IMR-90 (cell line): Measurements from ENCODE around the gene ZNF548. TPM values are rescaled to one million over a fixed set of nuclear protein-coding genes. Genes with fewer than 3 reads are reported as not detected.

Experiments
- ATAC-seq: fragments of 200-7000 bp; cut with Tn5 transposase; 2 replicates; pipeline ENCODE4 v1.9.1; 2020; ENCODE audit warnings: low read depth, mild to moderate bottlenecking, moderate library complexity
- BruUV-seq: library from RNA; stranded (reverse); fragments of 400-500 nt; replicated peaks from 2 replicates; lab custom pipeline; 2021; lab: Mats Ljungman, UMichigan
- CTCF ChIA-PET: fragments of 300-600 bp; formaldehyde crosslinking; extraction: SDS; loops from one replicate; lab custom pipeline; 2021; ENCODE audit warnings: antibody characterized with exemption; lab: Yijun Ruan, JAX
- POLR2A ChIA-PET: fragments of 300-600 bp; sonication (Branson Sonifier 250); formaldehyde crosslinking; loops from one replicate; lab custom pipeline; 2022; ENCODE audit warnings: antibody characterized with exemption; ENCODE audit not compliant: unreplicated experiment; lab: Charles Lee
- DNase-seq: peaks from one replicate; pipeline ENCODE4 v3.0.0; 2013
- H2AFZ ChIP-seq: replicated peaks from 2 replicates; pipeline ENCODE3; 2013; ENCODE audit warnings: low read length, mild to moderate bottlenecking; ENCODE audit not compliant: poor library complexity
- H2AK5ac ChIP-seq: 2 replicates; pipeline ENCODE4 v1.6.1; 2013; ENCODE audit warnings: low read depth, low read length, inconsistent platforms
- H2AK9ac ChIP-seq: replicated peaks from 2 replicates; pipeline ENCODE3; 2013; ENCODE audit warnings: mild to moderate bottlenecking, low read depth, low read length, moderate library complexity; ENCODE audit not compliant: poor library complexity
- H2BK120ac ChIP-seq: 2 replicates; pipeline ENCODE4 v1.6.1; 2013; ENCODE audit warnings: low read depth, low read length, inconsistent platforms
- H2BK15ac ChIP-seq: 3 replicates; pipeline ENCODE4 v1.6.1; 2013; ENCODE audit warnings: low read depth, low read length, inconsistent platforms
- H2BK20ac ChIP-seq: 2 replicates; pipeline ENCODE4 v1.6.1; 2013; ENCODE audit warnings: low read depth, mild to moderate bottlenecking, inconsistent platforms, low read length, moderate library complexity
- H2BK5ac ChIP-seq: 2 replicates; pipeline ENCODE4 v1.6.1; 2013; ENCODE audit warnings: mild to moderate bottlenecking, low read depth, low read length, inconsistent platforms; ENCODE audit not compliant: poor library complexity, severe bottlenecking
- H3K14ac ChIP-seq: replicated peaks from 2 replicates; pipeline ENCODE4 v1.6.1; 2013; ENCODE audit warnings: low read depth, low read length, inconsistent platforms
- H3K18ac ChIP-seq: 2 replicates; pipeline ENCODE4 v1.6.1; 2013; ENCODE audit warnings: low read depth, low read length, control low read depth
- H3K23ac ChIP-seq: 2 replicates; pipeline ENCODE4 v1.6.1; 2013; ENCODE audit warnings: low read depth, low read length, inconsistent platforms
- H3K27ac ChIP-seq: 2 replicates; pipeline ENCODE4 v1.5.1; 2013; ENCODE audit warnings: mild to moderate bottlenecking, control low read depth, low read length; ENCODE audit not compliant: insufficient read depth
- H3K27me3 ChIP-seq: 2 replicates; pipeline ENCODE4 v1.6.1; 2013; ENCODE audit warnings: low read length; ENCODE audit not compliant: control insufficient read depth, insufficient read depth
- H3K36me3 ChIP-seq: 2 replicates; pipeline ENCODE4 v1.6.1; 2013; ENCODE audit warnings: low read length, mixed read lengths; ENCODE audit not compliant: control insufficient read depth, insufficient read depth
- H3K4ac ChIP-seq: 2 replicates; pipeline ENCODE4 v1.6.1; 2013; ENCODE audit warnings: low read depth, low read length, inconsistent platforms
- H3K4me1 ChIP-seq: 2 replicates; pipeline ENCODE4 v1.6.1; 2013; ENCODE audit warnings: low read length, mixed read lengths; ENCODE audit not compliant: control insufficient read depth, insufficient read depth
- H3K4me2 ChIP-seq: 2 replicates; pipeline ENCODE4 v1.6.1; 2013; ENCODE audit warnings: low read depth, mild to moderate bottlenecking, control low read depth, low read length, moderate library complexity
- H3K4me3 ChIP-seq: 2 replicates; pipeline ENCODE4 v1.5.1; 2013; ENCODE audit warnings: low read depth, mild to moderate bottlenecking, control low read depth, low read length, moderate library complexity; ENCODE audit not compliant: insufficient read depth
- H3K56ac ChIP-seq: 2 replicates; pipeline ENCODE4 v1.6.1; 2013; ENCODE audit warnings: low read length, inconsistent platforms; ENCODE audit not compliant: insufficient read depth; ENCODE audit errors: extremely low read depth
- H3K79me1 ChIP-seq, 2 experiments: 2 replicates each; pipeline ENCODE4 v1.6.1; 2013; ENCODE audit warnings: low read length in 2 of 2, inconsistent platforms in 1 of 2, low read depth in 1 of 2
- H3K9ac ChIP-seq: 2 replicates; pipeline ENCODE4 v1.6.1; 2013; ENCODE audit warnings: low read depth, low read length, control low read depth
- H3K9me1 ChIP-seq: 2 replicates; pipeline ENCODE4 v1.6.1; 2013; ENCODE audit warnings: low read length, inconsistent platforms; ENCODE audit not compliant: insufficient read depth
- H3K9me3 ChIP-seq: 2 replicates; pipeline ENCODE4 v1.6.1; 2013; ENCODE audit warnings: low read length; ENCODE audit not compliant: control insufficient read depth, insufficient read depth
- H4K20me1 ChIP-seq: 2 replicates; pipeline ENCODE4 v1.6.1; 2013; ENCODE audit warnings: low read length, inconsistent platforms; ENCODE audit not compliant: insufficient read depth
- H4K5ac ChIP-seq: 2 replicates; pipeline ENCODE4 v1.6.1; 2013; ENCODE audit warnings: mild to moderate bottlenecking, low read depth, low read length, control low read depth
- H4K8ac ChIP-seq, 2 experiments: 2 replicates each; pipeline ENCODE4 v1.6.1; 2013; ENCODE audit warnings: low read depth in 2 of 2, low read length in 2 of 2, control low read depth in 1 of 2, inconsistent platforms in 1 of 2
- H4K91ac ChIP-seq: 2 replicates; pipeline ENCODE4 v1.6.1; 2013; ENCODE audit warnings: low read depth, low read length, inconsistent platforms; ENCODE audit not compliant: insufficient read depth
- CEBPB ChIP-seq: IDR thresholded peaks from 2 replicates; pipeline ENCODE4 v1.6.1; 2012; ENCODE audit warnings: low read depth, low read length, improper control_type of control experiment
- CTCF ChIP-seq: conservative IDR thresholded peaks from 2 replicates; pipeline ENCODE4 v1.5.1; 2012; ENCODE audit warnings: mild to moderate bottlenecking, low read depth, low read length, improper control_type of control experiment
- ELK1 ChIP-seq: fragments of 150-350 bp; IDR thresholded peaks from 2 replicates; pipeline ENCODE4 v1.6.1; 2016; ENCODE audit warnings: low read depth, mild to moderate bottlenecking, low read length, moderate library complexity, borderline replicate concordance
- FOS ChIP-seq: fragments of 150-350 bp; IDR thresholded peaks from 2 replicates; pipeline ENCODE4 v1.6.1; 2016; ENCODE audit warnings: low read depth, low read length
- RFX5 ChIP-seq: IDR thresholded peaks from 2 replicates; pipeline ENCODE4 v1.8.0; 2012; ENCODE audit warnings: low read depth, mild to moderate bottlenecking, low read length, moderate library complexity
- WGBS, 2 experiments: methylation state at CpG; one replicate each; pipeline versions ENCODE4 v1.1.5 to v1.1.7; 2013; ENCODE audit warnings: missing lambda C conversion rate in 2 of 2; ENCODE audit not compliant: insufficient read length in 1 of 2; ENCODE audit errors: extremely low coverage in 2 of 2; 5-methylcytosine and 5-hydroxymethylcytosine counted together
- dilution Hi-C: fragments of 300-500 bp; cut with HindIII; formaldehyde crosslinking; loops from one replicate; pipeline ENCODE4 v1.14.3; 2018; ENCODE audit warnings: low sequenced_read_pairs; ENCODE audit not compliant: unreplicated experiment
- in situ Hi-C: fragments of 300-500 bp; cut with MboI; formaldehyde crosslinking; loops from 3 replicates; pipeline ENCODE4 v1.14.3; 2019; ENCODE audit warnings: low sequenced_read_pairs, inconsistent platforms, mixed read lengths
- intact Hi-C: fragments of 100-400 bp; cut with micrococcal nuclease; formaldehyde crosslinking; loops from 2 replicates; pipeline ENCODE4 v1.10.0; 2022
- polyA plus RNA-seq, 3 experiments: library from polyadenylated mRNA; depleted of rRNA; stranded (reverse); fragments of >200 nt; gene quantifications; 2 replicates each; pipeline ENCODE4 v1.2.3, GENCODE V29; 2012; ENCODE audit warnings: low replicate concordance in 1 of 3
- total RNA-seq: library from RNA; depleted of rRNA; stranded (reverse); fragments of >200 nt; gene quantifications from 2 replicates; pipeline ENCODE4 v1.2.3, GENCODE V29; 2012; rRNA removed

Gene ZNF548
- total and polyA plus RNA-seq, 2 of the 4 experiments (the other 2 are of a cell fraction): 7.5 to 24.2 TPM

- H2AK5ac ChIP-seq: no peak overlapping the region
- no peak overlapping the region for H3K4me3 ChIP-seq
- POLR2A ChIA-PET: no interaction called here
- H2AFZ ChIP-seq: no peak overlapping the region
- no peak overlapping the region for H3K9ac ChIP-seq
- BruUV-seq: no TSS peak
- H3K36me3 ChIP-seq: no peaks in the 10 kb centered on the region; the same call in 1 of the 2 replicates
- H4K20me1 ChIP-seq: no peaks in the 10 kb centered on the region
- H2BK5ac ChIP-seq: no peak overlapping the region
- no peak overlapping the region for H2BK20ac ChIP-seq
- H3K4me1 ChIP-seq: no peaks in the 10 kb centered on the region
- no peaks in the 10 kb centered on the region for H3K27me3 ChIP-seq
- H3K14ac ChIP-seq: no peak overlapping the region
- TF ChIP-seq CEBPB (peak; percentile 76), CTCF (no peak), ELK1 (no peak), RFX5 (no peak), FOS (no peak)
- H3K79me1 ChIP-seq: no peaks in the 10 kb centered on the region; a peak in 2 of 4 replicates
- no peak for ATAC-seq
- H2AK9ac ChIP-seq: no peak overlapping the region
- no peak overlapping the region for H3K4me2 ChIP-seq
- in situ Hi-C loops (no loop called here), dilution Hi-C loops (no loop called here), intact Hi-C loops (no loop called here)
- no peak overlapping the region for H3K18ac ChIP-seq
- H4K91ac ChIP-seq: no peak overlapping the region
- no peak overlapping the region for H4K8ac ChIP-seq
- no peak overlapping the region for H3K27ac ChIP-seq
- H4K5ac ChIP-seq: no peak overlapping the region
- H3K4ac ChIP-seq: no peak overlapping the region
- H3K9me1 ChIP-seq: no peaks in the 10 kb centered on the region
- CTCF ChIA-PET: no interaction called here
- H3K23ac ChIP-seq: no peak overlapping the region
- no CpG with 5 or more reads among the region's 3 CpGs for WGBS, 2 experiments
- no peaks in the 10 kb centered on the region; the same call in 1 of the 2 replicates for H3K9me3 ChIP-seq
- no peak overlapping the region for H2BK15ac ChIP-seq
- no peak overlapping the region for H3K56ac ChIP-seq
- H2BK120ac ChIP-seq: no peak overlapping the region
- no peak for DNase-seq
These were observed 62.7 kb downstream of the ZNF548 start for GRCh38 chr19:57452307-57452706.

Other genes with a start within 250 kb of the ZNF548 start
- gene ZIM3, start 244.7 kb upstream of the ZNF548 start, total RNA-seq: not detected in 2 replicates
- not detected in 2 replicates for gene ZIM3, start 244.7 kb upstream of the ZNF548 start, polyA plus RNA-seq (2012; rRNA removed)
- not detected in 2 replicates for gene DUXA, start 222.4 kb upstream of the ZNF548 start, total RNA-seq
- not detected in 2 replicates for gene DUXA, start 222.4 kb upstream of the ZNF548 start, polyA plus RNA-seq (2012; rRNA removed)
- 23.9 and 31.9 TPM in 2 replicates for gene ZNF264, start 198.4 kb upstream of the ZNF548 start, total RNA-seq
- gene ZNF264, start 198.4 kb upstream of the ZNF548 start, polyA plus RNA-seq (2012; rRNA removed): 3.4 and 3.5 TPM in 2 replicates
- gene AURKC, start 158.8 kb upstream of the ZNF548 start, total RNA-seq: 0.83 and 0.90 TPM in 2 replicates
- 0.82 and 1.3 TPM in 2 replicates for gene AURKC, start 158.8 kb upstream of the ZNF548 start, polyA plus RNA-seq (2012; rRNA removed)
- 26.1 and 32.3 TPM in 2 replicates for gene ZNF805, start 149.2 kb upstream of the ZNF548 start, total RNA-seq
- gene ZNF805, start 149.2 kb upstream of the ZNF548 start, polyA plus RNA-seq (2012; rRNA removed): 2.4 and 3.0 TPM in 2 replicates
- 41.9 and 55.2 TPM in 2 replicates for gene ZNF460, start 109.4 kb upstream of the ZNF548 start, total RNA-seq
- gene ZNF460, start 109.4 kb upstream of the ZNF548 start, polyA plus RNA-seq (2012; rRNA removed): 3.2 and 3.6 TPM in 2 replicates
- gene ZNF543, start 69.4 kb upstream of the ZNF548 start, total RNA-seq: 8.3 and 9.0 TPM in 2 replicates
- gene ZNF543, start 69.4 kb upstream of the ZNF548 start, polyA plus RNA-seq (2012; rRNA removed): 0.92 and 1.8 TPM in 2 replicates
- 11.9 and 16.1 TPM in 2 replicates for gene ZNF304, start 38.6 kb upstream of the ZNF548 start, total RNA-seq
- 2.9 and 3.9 TPM in 2 replicates for gene ZNF304, start 38.6 kb upstream of the ZNF548 start, polyA plus RNA-seq (2012; rRNA removed)
- 14.4 and 20.4 TPM in 2 replicates for gene TRAPPC2B, start 26.3 kb upstream of the ZNF548 start, total RNA-seq
- 11.0 and 14.9 TPM in 2 replicates for gene TRAPPC2B, start 26.3 kb upstream of the ZNF548 start, polyA plus RNA-seq (2012; rRNA removed)
- gene ZNF547, start 26.3 kb upstream of the ZNF548 start, total RNA-seq: 4.4 and 5.6 TPM in 2 replicates
- gene ZNF547, start 26.3 kb upstream of the ZNF548 start, polyA plus RNA-seq (2012; rRNA removed): 1.4 and 2.1 TPM in 2 replicates
- gene ZNF17, start 21.3 kb downstream of the ZNF548 start, total RNA-seq: 11.7 and 17.4 TPM in 2 replicates
- gene ZNF17, start 21.3 kb downstream of the ZNF548 start, polyA plus RNA-seq (2012; rRNA removed): 3.6 and 4.3 TPM in 2 replicates
- gene ZNF749, start 45.5 kb downstream of the ZNF548 start, total RNA-seq: 8.1 and 9.9 TPM in 2 replicates
- gene ZNF749, start 45.5 kb downstream of the ZNF548 start, polyA plus RNA-seq (2012; rRNA removed): 7.0 and 7.9 TPM in 2 replicates
- gene VN1R1, start 67.3 kb downstream of the ZNF548 start, total RNA-seq: 0.36 and 0.56 TPM in 2 replicates
- 0.14 and 0.32 TPM in 2 replicates for gene VN1R1, start 67.3 kb downstream of the ZNF548 start, polyA plus RNA-seq (2012; rRNA removed)
- 25.6 and 33.0 TPM in 2 replicates for gene ZNF772, start 87.7 kb downstream of the ZNF548 start, total RNA-seq
- gene ZNF772, start 87.7 kb downstream of the ZNF548 start, polyA plus RNA-seq (2012; rRNA removed): 2.9 and 4.6 TPM in 2 replicates
- gene ZNF419, start 97.9 kb downstream of the ZNF548 start, total RNA-seq: 13.9 and 20.3 TPM in 2 replicates
- gene ZNF419, start 97.9 kb downstream of the ZNF548 start, polyA plus RNA-seq (2012; rRNA removed): 5.0 and 6.4 TPM in 2 replicates
- gene ZNF773, start 110.1 kb downstream of the ZNF548 start, total RNA-seq: 11.9 and 13.3 TPM in 2 replicates
- 4.3 and 5.5 TPM in 2 replicates for gene ZNF773, start 110.1 kb downstream of the ZNF548 start, polyA plus RNA-seq (2012; rRNA removed)
- gene ZNF549, start 137.5 kb downstream of the ZNF548 start, total RNA-seq: 6.9 and 8.6 TPM in 2 replicates
- gene ZNF549, start 137.5 kb downstream of the ZNF548 start, polyA plus RNA-seq (2012; rRNA removed): 2.1 and 2.4 TPM in 2 replicates
- gene ZNF550, start 170.0 kb downstream of the ZNF548 start, total RNA-seq: 6.9 and 12.5 TPM in 2 replicates
- gene ZNF550, start 170.0 kb downstream of the ZNF548 start, polyA plus RNA-seq (2012; rRNA removed): 4.2 and 5.7 TPM in 2 replicates
- 6.1 and 8.1 TPM in 2 replicates for gene ZNF416, start 189.1 kb downstream of the ZNF548 start, total RNA-seq
- 2.3 and 2.6 TPM in 2 replicates for gene ZNF416, start 189.1 kb downstream of the ZNF548 start, polyA plus RNA-seq (2012; rRNA removed)
- gene ZIK1, start 194.3 kb downstream of the ZNF548 start, total RNA-seq: 9.2 and 11.8 TPM in 2 replicates
- gene ZIK1, start 194.3 kb downstream of the ZNF548 start, polyA plus RNA-seq (2012; rRNA removed): 3.5 and 4.1 TPM in 2 replicates
- 4.4 and 6.6 TPM in 2 replicates for gene ZNF530, start 210.0 kb downstream of the ZNF548 start, total RNA-seq
- 2.9 and 3.0 TPM in 2 replicates for gene ZNF530, start 210.0 kb downstream of the ZNF548 start, polyA plus RNA-seq (2012; rRNA removed)
- 31.0 and 31.1 TPM in 2 replicates for gene ZNF134, start 224.4 kb downstream of the ZNF548 start, total RNA-seq
- gene ZNF134, start 224.4 kb downstream of the ZNF548 start, polyA plus RNA-seq (2012; rRNA removed): 6.0 and 6.2 TPM in 2 replicates
- gene ZNF211, start 243.3 kb downstream of the ZNF548 start, total RNA-seq: 9.2 and 13.1 TPM in 2 replicates
- 6.5 and 8.7 TPM in 2 replicates for gene ZNF211, start 243.3 kb downstream of the ZNF548 start, polyA plus RNA-seq (2012; rRNA removed)